OCI-LY7 (cell line): ENCODE measurements around the gene CYB5R4.

Source experiments
- EZH2phosphoT487 ChIP-seq: fragments of 200-600 bp; sonication (generic); IDR thresholded peaks from 2 replicates; pipeline ENCODE4 v1.6.1; 2018; ENCODE audit warnings: low read depth, borderline replicate concordance, mild to moderate bottlenecking, mixed run types, antibody characterized with exemption, low read length, moderate library complexity, mixed read lengths
- TF ChIP-seq, protein P1 (sequence below): fragments of 200-600 bp; sonication (generic); conservative IDR thresholded peaks from 2 replicates; pipeline ENCODE4 v1.5.1; 2014; ENCODE audit warnings: mild to moderate bottlenecking, antibody characterized with exemption, low read length, moderate library complexity, mixed read lengths

DNA sequence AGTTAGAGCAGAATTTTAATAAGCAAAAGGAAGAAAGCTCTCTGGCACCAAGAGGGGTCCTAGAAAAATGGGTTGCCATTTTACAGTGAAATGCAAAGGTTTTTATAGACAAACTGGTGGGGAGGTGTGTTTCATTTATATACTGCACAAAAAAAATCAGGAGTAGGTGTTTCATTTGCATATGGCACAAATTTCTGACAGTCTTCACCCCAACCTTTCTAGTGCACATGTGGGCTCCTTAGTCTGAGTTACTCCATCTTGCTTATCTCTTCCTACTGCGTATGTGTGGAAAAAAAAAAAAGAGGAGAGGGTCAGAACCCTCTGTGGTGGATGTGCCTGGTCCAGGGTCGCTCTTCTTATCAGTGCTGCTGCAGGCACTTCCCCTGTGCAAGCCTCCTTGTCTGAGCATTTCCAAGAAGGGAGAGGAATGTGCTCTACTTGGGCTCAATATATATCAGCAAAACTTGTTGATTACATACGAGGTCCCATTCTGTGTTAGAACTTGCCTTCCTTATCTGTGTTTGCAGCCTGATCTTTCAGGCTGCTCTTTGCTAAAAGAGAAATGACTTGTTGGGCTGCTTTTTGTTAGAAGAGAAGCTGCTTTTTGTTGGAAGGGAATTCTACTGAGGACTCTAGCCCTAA lies 115.0 kb downstream of the CYB5R4 start:
- TF ChIP-seq, protein P1, sequence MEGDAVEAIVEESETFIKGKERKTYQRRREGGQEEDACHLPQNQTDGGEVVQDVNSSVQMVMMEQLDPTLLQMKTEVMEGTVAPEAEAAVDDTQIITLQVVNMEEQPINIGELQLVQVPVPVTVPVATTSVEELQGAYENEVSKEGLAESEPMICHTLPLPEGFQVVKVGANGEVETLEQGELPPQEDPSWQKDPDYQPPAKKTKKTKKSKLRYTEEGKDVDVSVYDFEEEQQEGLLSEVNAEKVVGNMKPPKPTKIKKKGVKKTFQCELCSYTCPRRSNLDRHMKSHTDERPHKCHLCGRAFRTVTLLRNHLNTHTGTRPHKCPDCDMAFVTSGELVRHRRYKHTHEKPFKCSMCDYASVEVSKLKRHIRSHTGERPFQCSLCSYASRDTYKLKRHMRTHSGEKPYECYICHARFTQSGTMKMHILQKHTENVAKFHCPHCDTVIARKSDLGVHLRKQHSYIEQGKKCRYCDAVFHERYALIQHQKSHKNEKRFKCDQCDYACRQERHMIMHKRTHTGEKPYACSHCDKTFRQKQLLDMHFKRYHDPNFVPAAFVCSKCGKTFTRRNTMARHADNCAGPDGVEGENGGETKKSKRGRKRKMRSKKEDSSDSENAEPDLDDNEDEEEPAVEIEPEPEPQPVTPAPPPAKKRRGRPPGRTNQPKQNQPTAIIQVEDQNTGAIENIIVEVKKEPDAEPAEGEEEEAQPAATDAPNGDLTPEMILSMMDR, result no peak
- no peak for TF ChIP-seq EZH2phosphoT487
